HepG2 (cell line): ENCODE measurements around the gene MSL3B.

Experiments
- BATF2 ChIP-seq: sonication (generic); formaldehyde crosslinking; IDR thresholded peaks from 2 replicates; pipeline ENCODE4 v1.8.0; 2022; ENCODE audit warnings: mild to moderate bottlenecking, missing genetic modification reagents, moderate library complexity
- CEBPB ChIP-seq: IDR thresholded peaks from 2 replicates; pipeline ENCODE4 v1.6.1; 2011; ENCODE audit warnings: low read depth, low read length, improper control_type of control experiment, borderline replicate concordance
- GLMP ChIP-seq: sonication (generic); formaldehyde crosslinking; IDR thresholded peaks from 2 replicates; pipeline ENCODE4 v1.9.0; 2021; ENCODE audit warnings: missing genetic modification reagents, mild to moderate bottlenecking, borderline replicate concordance
- NAIF1 ChIP-seq: sonication (generic); formaldehyde crosslinking; IDR thresholded peaks from 2 replicates; pipeline ENCODE4 v1.5.0; 2020; ENCODE audit warnings: mild to moderate bottlenecking, missing genetic modification reagents, borderline replicate concordance
- NFRKB ChIP-seq: fragments of 450-650 bp; IDR thresholded peaks from 2 replicates; pipeline ENCODE4 v1.6.1; 2017
- NR1H2 ChIP-seq: sonication (generic); formaldehyde crosslinking; IDR thresholded peaks from 2 replicates; pipeline ENCODE4 v1.8.1; 2022; ENCODE audit warnings: low read depth, missing genetic modification reagents, borderline replicate concordance
- TBP ChIP-seq: sonication (generic); formaldehyde crosslinking; IDR thresholded peaks from 2 replicates; pipeline ENCODE4 v1.5.0; 2020; ENCODE audit warnings: missing genetic modification reagents
- ZBTB7A ChIP-seq: sonication (generic); formaldehyde crosslinking; IDR thresholded peaks from 2 replicates; pipeline ENCODE4 v1.8.0; 2022; ENCODE audit warnings: mild to moderate bottlenecking, missing genetic modification reagents
- ZKSCAN8 ChIP-seq: IDR thresholded peaks from 2 replicates; pipeline ENCODE4 v1.6.1; 2016; ENCODE audit warnings: borderline replicate concordance, missing genetic modification reagents, missing compliant biosample characterization
- ZNF230 ChIP-seq: sonication (generic); formaldehyde crosslinking; IDR thresholded peaks from 2 replicates; pipeline ENCODE4 v1.4.0; 2020; ENCODE audit warnings: mild to moderate bottlenecking, missing genetic modification reagents
- ZNF263 ChIP-seq: sonication (generic); formaldehyde crosslinking; IDR thresholded peaks from 2 replicates; pipeline ENCODE4 v1.4.0; 2020; ENCODE audit warnings: missing genetic modification reagents
- ZNF512B ChIP-seq: sonication (generic); formaldehyde crosslinking; IDR thresholded peaks from 2 replicates; pipeline ENCODE4 v1.5.1; 2020; ENCODE audit warnings: missing genetic modification reagents, mild to moderate bottlenecking, borderline replicate concordance
- ZNF781 ChIP-seq: sonication (generic); formaldehyde crosslinking; IDR thresholded peaks from 2 replicates; pipeline ENCODE4 v1.5.1; 2020; ENCODE audit warnings: borderline replicate concordance, mild to moderate bottlenecking, missing genetic modification reagents; ENCODE audit errors: not compliant biosample characterization
- ZNF792 ChIP-seq: IDR thresholded peaks from 2 replicates; pipeline ENCODE4 v1.6.1; 2016
- ZNF878 ChIP-seq: sonication (generic); formaldehyde crosslinking; IDR thresholded peaks from 2 replicates; pipeline ENCODE4 v1.8.1; 2023; ENCODE audit warnings: mild to moderate bottlenecking, missing genetic modification reagents, moderate library complexity
- ZSCAN30 ChIP-seq: sonication (generic); formaldehyde crosslinking; IDR thresholded peaks from 2 replicates; pipeline ENCODE4 v1.5.0; 2020; ENCODE audit warnings: mild to moderate bottlenecking, missing genetic modification reagents
- TF ChIP-seq, protein P1 (sequence below): sonication (generic); formaldehyde crosslinking; IDR thresholded peaks from 2 replicates; pipeline ENCODE4 v1.9.0; 2021; ENCODE audit warnings: missing genetic modification reagents, mild to moderate bottlenecking, borderline replicate concordance
- TF ChIP-seq, protein P2 (sequence below): sonication (generic); formaldehyde crosslinking; IDR thresholded peaks from 2 replicates; pipeline ENCODE4 v1.5.0; 2020; ENCODE audit warnings: mild to moderate bottlenecking, missing genetic modification reagents, moderate library complexity

MSL3B gene

DNA sequence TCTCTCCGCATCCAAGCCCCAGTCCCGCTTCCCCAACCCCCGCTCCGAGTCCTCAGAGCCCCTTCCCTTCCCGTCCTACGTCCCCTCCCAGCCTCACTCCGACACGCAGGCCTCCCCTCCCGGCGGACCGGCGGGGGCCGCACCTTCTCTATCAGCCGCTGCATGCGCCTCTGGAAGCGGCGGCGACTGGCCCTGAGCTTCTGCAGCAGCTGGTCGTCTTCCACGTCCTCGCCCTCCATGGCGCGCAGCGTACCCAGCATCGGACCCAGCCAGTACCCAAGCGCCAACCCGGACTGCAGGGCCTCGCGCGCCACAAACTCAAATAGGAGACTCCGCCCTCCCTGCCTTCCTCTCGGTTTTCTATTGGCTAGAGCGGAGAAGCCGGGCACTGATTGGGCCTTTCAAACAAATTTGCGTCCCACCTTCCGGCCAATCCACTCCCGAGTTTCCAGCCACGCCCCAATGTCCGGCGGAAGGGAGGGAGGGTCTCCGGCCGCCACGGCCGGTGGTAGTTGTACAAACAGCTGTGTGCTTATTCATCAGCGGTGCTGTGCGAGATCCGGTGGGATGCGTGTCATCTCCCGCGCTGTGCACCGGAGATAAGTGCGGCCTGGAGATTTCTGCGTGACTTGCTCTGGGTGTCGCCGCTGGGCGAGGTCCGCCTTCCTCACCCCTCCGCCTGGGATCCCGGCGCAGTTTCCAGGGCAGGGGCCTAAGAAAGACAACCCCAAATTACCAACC, 13.8 kb downstream of the MSL3B start, which contains the start of gene HJURP (continued):
- TF ChIP-seq, protein P1, sequence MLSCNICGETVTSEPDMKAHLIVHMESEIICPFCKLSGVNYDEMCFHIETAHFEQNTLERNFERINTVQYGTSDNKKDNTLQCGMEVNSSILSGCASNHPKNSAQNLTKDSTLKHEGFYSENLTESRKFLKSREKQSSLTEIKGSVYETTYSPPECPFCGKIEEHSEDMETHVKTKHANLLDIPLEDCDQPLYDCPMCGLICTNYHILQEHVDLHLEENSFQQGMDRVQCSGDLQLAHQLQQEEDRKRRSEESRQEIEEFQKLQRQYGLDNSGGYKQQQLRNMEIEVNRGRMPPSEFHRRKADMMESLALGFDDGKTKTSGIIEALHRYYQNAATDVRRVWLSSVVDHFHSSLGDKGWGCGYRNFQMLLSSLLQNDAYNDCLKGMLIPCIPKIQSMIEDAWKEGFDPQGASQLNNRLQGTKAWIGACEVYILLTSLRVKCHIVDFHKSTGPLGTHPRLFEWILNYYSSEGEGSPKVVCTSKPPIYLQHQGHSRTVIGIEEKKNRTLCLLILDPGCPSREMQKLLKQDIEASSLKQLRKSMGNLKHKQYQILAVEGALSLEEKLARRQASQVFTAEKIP (CRISPR knock-in tag), result no peak
- TF ChIP-seq ZSCAN30 (CRISPR knock-in tag) (no peak), NFRKB (no peak), ZNF263 (CRISPR knock-in tag) (peak; percentile 38; the same call in 1 of the 2 replicates), NAIF1 (CRISPR knock-in tag) (no peak), CEBPB (no peak), ZNF878 (CRISPR knock-in tag) (peak; percentile 100), GLMP (CRISPR knock-in tag) (no peak), ZKSCAN8 (CRISPR knock-in tag) (no peak; the same call in 1 of the 2 replicates), ZNF781 (CRISPR knock-in tag) (peak; percentile 17), ZNF792 (no peak), NR1H2 (CRISPR knock-in tag) (no peak), ZNF230 (CRISPR knock-in tag) (no peak), ZBTB7A (CRISPR knock-in tag) (no peak; the same call in 1 of the 2 replicates), TBP (CRISPR knock-in tag) (no peak), ZNF512B (CRISPR knock-in tag) (0 out of 2 replicates have a peak, but pooled peaks have one; percentile 33), BATF2 (CRISPR knock-in tag) (peak; percentile 99)
- TF ChIP-seq, protein P2, sequence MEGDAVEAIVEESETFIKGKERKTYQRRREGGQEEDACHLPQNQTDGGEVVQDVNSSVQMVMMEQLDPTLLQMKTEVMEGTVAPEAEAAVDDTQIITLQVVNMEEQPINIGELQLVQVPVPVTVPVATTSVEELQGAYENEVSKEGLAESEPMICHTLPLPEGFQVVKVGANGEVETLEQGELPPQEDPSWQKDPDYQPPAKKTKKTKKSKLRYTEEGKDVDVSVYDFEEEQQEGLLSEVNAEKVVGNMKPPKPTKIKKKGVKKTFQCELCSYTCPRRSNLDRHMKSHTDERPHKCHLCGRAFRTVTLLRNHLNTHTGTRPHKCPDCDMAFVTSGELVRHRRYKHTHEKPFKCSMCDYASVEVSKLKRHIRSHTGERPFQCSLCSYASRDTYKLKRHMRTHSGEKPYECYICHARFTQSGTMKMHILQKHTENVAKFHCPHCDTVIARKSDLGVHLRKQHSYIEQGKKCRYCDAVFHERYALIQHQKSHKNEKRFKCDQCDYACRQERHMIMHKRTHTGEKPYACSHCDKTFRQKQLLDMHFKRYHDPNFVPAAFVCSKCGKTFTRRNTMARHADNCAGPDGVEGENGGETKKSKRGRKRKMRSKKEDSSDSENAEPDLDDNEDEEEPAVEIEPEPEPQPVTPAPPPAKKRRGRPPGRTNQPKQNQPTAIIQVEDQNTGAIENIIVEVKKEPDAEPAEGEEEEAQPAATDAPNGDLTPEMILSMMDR, result no peak
